Esophagus muscularis mucosa (tissue), 4 donors: ENCODE results near the gene AIF1L.

Experiments
- EP300 ChIP-seq: sonication (generic); formaldehyde crosslinking; IDR thresholded peaks from one replicate; pipeline ENCODE4 v1.6.1; 2017; ENCODE audit warnings: antibody characterized with exemption
- POLR2A ChIP-seq: fragments of 450-650 bp; IDR thresholded peaks from one replicate; pipeline ENCODE4 v1.6.1; 2017; ENCODE audit warnings: antibody characterized with exemption, moderate library complexity, mild to moderate bottlenecking, low read depth
- POLR2AphosphoS5 ChIP-seq, 2 donors: sonication (generic); formaldehyde crosslinking; IDR thresholded peaks; one replicate each; pipeline ENCODE4 v1.6.1; 2017; ENCODE audit warnings: antibody characterized with exemption in 2 of 2
- TF ChIP-seq, protein P1 (sequence below), 3 experiments: fragments of 200-600 bp in 2 of 3; fragments of 450-650 bp in 1 of 3; sonication (generic) in 2 of 3; IDR thresholded peaks; one replicate each; pipeline ENCODE4 v1.5.1; 2017 to 2019; ENCODE audit warnings: antibody characterized with exemption in 3 of 3, mild to moderate bottlenecking in 2 of 3, moderate library complexity in 1 of 3

DNA sequence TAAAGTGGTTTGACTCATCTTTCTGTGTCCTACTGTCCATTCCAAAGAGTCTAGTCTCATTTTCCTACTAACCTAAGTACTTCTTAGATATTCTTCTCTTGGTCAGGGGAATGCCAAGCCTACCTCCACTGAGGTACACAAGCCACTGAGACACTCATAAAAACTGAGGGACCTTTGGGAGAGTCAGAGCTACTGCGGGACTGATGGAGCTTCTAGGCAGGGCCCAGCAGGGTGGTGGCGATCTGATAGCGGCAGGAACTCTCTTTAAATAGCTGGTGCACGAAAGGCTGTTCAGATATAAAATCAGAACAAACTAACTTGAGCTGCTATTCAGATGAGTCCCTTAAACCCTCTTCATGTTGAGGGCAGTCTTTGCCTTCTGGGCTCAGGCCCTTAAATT lies 43.8 kb downstream of the AIF1L start:
- TF ChIP-seq, protein P1, sequence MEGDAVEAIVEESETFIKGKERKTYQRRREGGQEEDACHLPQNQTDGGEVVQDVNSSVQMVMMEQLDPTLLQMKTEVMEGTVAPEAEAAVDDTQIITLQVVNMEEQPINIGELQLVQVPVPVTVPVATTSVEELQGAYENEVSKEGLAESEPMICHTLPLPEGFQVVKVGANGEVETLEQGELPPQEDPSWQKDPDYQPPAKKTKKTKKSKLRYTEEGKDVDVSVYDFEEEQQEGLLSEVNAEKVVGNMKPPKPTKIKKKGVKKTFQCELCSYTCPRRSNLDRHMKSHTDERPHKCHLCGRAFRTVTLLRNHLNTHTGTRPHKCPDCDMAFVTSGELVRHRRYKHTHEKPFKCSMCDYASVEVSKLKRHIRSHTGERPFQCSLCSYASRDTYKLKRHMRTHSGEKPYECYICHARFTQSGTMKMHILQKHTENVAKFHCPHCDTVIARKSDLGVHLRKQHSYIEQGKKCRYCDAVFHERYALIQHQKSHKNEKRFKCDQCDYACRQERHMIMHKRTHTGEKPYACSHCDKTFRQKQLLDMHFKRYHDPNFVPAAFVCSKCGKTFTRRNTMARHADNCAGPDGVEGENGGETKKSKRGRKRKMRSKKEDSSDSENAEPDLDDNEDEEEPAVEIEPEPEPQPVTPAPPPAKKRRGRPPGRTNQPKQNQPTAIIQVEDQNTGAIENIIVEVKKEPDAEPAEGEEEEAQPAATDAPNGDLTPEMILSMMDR (IDR thresholded peaks at IDR 0.05) = no peak
- no peak for TF ChIP-seq POLR2A
- TF ChIP-seq EP300 = no peak
- no peak for TF ChIP-seq POLR2AphosphoS5 (IDR thresholded peaks at IDR 0.05)
